KMS-11 (cell line): ENCODE measurements around the gene RNF31.

ENCODE experiments used
- H2AFZ ChIP-seq: fragments of 200-600 bp; sonication (generic); 2 replicates; pipeline ENCODE4 v1.6.1; 2016; ENCODE audit warnings: antibody characterized with exemption, mixed run types, low read depth
- H3K27ac ChIP-seq: fragments of 200-600 bp; sonication (generic); 2 replicates; pipeline ENCODE4 v1.6.1; 2016; ENCODE audit warnings: mild to moderate bottlenecking, mixed run types
- H3K27me3 ChIP-seq: fragments of 200-600 bp; sonication (generic); 2 replicates; pipeline ENCODE4 v1.6.1; 2017; ENCODE audit warnings: mild to moderate bottlenecking, low read depth, mixed run types, moderate library complexity; ENCODE audit not compliant: insufficient read depth
- H3K36me3 ChIP-seq: fragments of 200-600 bp; sonication (generic); 2 replicates; pipeline ENCODE4 v1.6.1; 2017; ENCODE audit warnings: mild to moderate bottlenecking, mixed run types; ENCODE audit not compliant: insufficient read depth
- H3K4me1 ChIP-seq: fragments of 200-600 bp; sonication (generic); 2 replicates; pipeline ENCODE4 v1.6.1; 2016; ENCODE audit warnings: mild to moderate bottlenecking, low read depth, mixed run types; ENCODE audit not compliant: poor library complexity, severe bottlenecking
- H3K4me2 ChIP-seq: fragments of 200-600 bp; sonication (generic); 2 replicates; pipeline ENCODE4 v1.7.0; 2016; ENCODE audit warnings: mild to moderate bottlenecking, mixed run types
- H3K4me3 ChIP-seq: fragments of 200-600 bp; sonication (generic); IDR thresholded peaks from 2 replicates; pipeline ENCODE4 v1.6.1; 2017; ENCODE audit warnings: low read depth, low read length, mixed read lengths; ENCODE audit not compliant: insufficient read depth
- H3K79me2 ChIP-seq: fragments of 200-600 bp; sonication (generic); 2 replicates; pipeline ENCODE4 v1.6.1; 2016; ENCODE audit warnings: low read depth, mixed run types; ENCODE audit not compliant: insufficient read depth
- H3K9ac ChIP-seq: fragments of 200-600 bp; sonication (generic); 2 replicates; pipeline ENCODE4 v1.6.1; 2016; ENCODE audit warnings: mild to moderate bottlenecking, mixed run types
- H4K20me1 ChIP-seq: fragments of 200-600 bp; sonication (generic); 2 replicates; pipeline ENCODE4 v1.6.1; 2016; ENCODE audit warnings: mild to moderate bottlenecking, mixed run types; ENCODE audit not compliant: insufficient read depth
- TF ChIP-seq, protein P1 (sequence below): fragments of 200-600 bp; sonication (generic); conservative IDR thresholded peaks from 2 replicates; pipeline ENCODE4 v1.6.1; 2017; ENCODE audit warnings: low read depth, mild to moderate bottlenecking, antibody characterized with exemption, low read length, moderate library complexity, mixed read lengths

The RNF31 gene

DNA sequence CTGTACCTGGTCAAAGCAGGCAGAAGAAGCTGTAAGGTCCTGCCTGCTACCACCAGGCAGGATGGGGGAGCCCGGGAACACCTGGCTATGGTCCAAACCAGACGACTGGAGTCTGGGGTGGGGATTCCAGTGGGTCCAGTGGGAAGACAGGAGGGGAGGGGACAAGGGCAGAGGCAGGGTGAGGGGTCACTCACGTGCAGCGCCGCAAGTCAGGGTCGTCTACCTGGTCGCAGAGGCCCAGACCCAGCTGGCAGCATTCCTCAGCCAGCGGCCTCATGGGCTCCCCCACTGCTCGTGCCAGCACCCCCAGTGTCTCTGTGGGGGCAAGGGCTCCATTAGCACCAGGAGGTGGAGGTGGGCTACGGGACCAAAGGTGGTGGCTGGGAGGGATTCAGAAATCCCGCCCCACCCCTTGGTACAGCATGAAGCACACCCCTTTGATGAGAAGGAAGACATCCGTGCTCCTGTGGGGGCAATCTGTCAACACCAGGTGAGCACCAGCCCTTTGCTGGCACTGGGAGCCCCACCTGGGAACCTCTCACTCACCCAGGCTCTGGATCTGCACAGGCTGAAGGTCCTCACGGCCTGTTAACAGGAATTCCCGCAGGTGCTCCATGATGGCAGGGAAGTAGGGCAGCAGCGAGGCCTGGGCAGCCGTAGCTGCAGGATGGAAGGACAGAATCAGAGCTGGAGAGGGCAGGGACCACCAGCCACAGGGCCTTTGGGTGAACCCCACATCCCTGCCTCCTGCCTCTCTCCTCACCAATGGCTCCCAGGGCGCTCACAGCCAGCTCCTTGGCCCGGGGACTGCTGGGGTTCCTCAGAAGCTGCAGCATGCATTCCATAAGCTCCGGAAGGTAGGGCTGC, 37.0 kb downstream of the RNF31 start:
- H3K27ac ChIP-seq, result no peak overlapping the region
- peaks cover 7% of the 10 kb centered on the region; the same call in 1 of the 2 replicates for H3K79me2 ChIP-seq
- no peaks in the 10 kb centered on the region for H3K27me3 ChIP-seq
- no peak overlapping the region for H2AFZ ChIP-seq
- no peaks in the 10 kb centered on the region for H4K20me1 ChIP-seq
- no peak overlapping the region for H3K9ac ChIP-seq
- H3K36me3 ChIP-seq, result no peaks in the 10 kb centered on the region
- peaks cover 14% of the 10 kb centered on the region for H3K4me1 ChIP-seq
- H3K4me3 ChIP-seq, result no peak overlapping the region
- TF ChIP-seq, protein P1, sequence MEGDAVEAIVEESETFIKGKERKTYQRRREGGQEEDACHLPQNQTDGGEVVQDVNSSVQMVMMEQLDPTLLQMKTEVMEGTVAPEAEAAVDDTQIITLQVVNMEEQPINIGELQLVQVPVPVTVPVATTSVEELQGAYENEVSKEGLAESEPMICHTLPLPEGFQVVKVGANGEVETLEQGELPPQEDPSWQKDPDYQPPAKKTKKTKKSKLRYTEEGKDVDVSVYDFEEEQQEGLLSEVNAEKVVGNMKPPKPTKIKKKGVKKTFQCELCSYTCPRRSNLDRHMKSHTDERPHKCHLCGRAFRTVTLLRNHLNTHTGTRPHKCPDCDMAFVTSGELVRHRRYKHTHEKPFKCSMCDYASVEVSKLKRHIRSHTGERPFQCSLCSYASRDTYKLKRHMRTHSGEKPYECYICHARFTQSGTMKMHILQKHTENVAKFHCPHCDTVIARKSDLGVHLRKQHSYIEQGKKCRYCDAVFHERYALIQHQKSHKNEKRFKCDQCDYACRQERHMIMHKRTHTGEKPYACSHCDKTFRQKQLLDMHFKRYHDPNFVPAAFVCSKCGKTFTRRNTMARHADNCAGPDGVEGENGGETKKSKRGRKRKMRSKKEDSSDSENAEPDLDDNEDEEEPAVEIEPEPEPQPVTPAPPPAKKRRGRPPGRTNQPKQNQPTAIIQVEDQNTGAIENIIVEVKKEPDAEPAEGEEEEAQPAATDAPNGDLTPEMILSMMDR, result no peak
- H3K4me2 ChIP-seq, result no peak overlapping the region

DNA sequence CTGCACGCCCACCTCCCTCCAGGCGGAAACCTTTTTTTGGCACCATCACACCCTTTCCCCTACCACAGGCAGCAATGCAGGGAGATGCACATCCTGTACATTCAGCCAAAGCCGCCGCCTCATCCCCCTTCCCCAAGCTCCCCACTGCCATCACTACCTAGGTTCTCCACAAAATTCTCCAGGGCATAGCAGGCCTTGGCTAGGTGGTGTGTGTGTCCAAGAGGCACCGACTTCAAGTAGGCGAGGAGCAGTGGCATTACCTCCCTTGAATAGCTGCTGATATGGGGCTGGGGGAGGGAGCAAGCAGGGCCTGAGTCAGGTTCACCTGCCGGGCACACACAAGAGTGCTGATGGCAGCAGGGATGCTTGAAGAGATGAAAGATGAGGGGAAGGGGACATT, 37.7 kb downstream of the RNF31 start:
- peaks cover 7% of the 10 kb centered on the region; the same call in 1 of the 2 replicates for H3K79me2 ChIP-seq
- H3K27me3 ChIP-seq, result no peaks in the 10 kb centered on the region
- TF ChIP-seq, protein P1, result no peak
- H3K4me2 ChIP-seq, result no peak overlapping the region
- H3K9ac ChIP-seq, result no peak overlapping the region
- H3K4me3 ChIP-seq, result no peak overlapping the region
- peaks cover 14% of the 10 kb centered on the region for H3K4me1 ChIP-seq
- no peaks in the 10 kb centered on the region for H3K36me3 ChIP-seq
- no peak overlapping the region for H2AFZ ChIP-seq
- H3K27ac ChIP-seq, result no peak overlapping the region
- H4K20me1 ChIP-seq, result no peaks in the 10 kb centered on the region

DNA sequence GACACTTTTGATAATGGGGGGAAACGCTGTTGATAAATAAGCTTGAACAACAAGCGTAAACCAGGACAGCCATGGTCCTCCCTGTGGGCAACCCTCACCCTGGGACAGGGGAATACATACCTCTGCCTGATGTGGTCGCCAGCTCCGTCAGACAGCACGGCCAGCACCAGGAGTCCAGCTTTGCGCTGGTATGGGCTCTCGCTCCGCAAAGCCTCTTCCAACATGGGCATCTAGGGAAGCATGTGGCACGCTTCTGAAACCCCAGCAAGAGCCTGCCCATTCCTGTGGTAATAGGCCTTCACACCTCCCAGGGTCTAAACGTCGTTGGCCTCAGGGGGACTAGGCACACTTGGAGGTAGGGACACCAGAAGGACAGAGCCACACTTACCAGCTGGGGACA, 38.4 kb downstream of the RNF31 start:
- peaks cover 7% of the 10 kb centered on the region; the same call in 1 of the 2 replicates for H3K79me2 ChIP-seq
- H4K20me1 ChIP-seq, result no peaks in the 10 kb centered on the region
- peaks cover 14% of the 10 kb centered on the region for H3K4me1 ChIP-seq
- H3K27ac ChIP-seq, result no peak overlapping the region
- TF ChIP-seq, protein P1, result no peak
- H3K27me3 ChIP-seq, result no peaks in the 10 kb centered on the region
- no peaks in the 10 kb centered on the region for H3K36me3 ChIP-seq
- no peak overlapping the region for H3K4me2 ChIP-seq
- no peak overlapping the region for H2AFZ ChIP-seq
- no peak overlapping the region for H3K9ac ChIP-seq
- H3K4me3 ChIP-seq, result no peak overlapping the region

DNA sequence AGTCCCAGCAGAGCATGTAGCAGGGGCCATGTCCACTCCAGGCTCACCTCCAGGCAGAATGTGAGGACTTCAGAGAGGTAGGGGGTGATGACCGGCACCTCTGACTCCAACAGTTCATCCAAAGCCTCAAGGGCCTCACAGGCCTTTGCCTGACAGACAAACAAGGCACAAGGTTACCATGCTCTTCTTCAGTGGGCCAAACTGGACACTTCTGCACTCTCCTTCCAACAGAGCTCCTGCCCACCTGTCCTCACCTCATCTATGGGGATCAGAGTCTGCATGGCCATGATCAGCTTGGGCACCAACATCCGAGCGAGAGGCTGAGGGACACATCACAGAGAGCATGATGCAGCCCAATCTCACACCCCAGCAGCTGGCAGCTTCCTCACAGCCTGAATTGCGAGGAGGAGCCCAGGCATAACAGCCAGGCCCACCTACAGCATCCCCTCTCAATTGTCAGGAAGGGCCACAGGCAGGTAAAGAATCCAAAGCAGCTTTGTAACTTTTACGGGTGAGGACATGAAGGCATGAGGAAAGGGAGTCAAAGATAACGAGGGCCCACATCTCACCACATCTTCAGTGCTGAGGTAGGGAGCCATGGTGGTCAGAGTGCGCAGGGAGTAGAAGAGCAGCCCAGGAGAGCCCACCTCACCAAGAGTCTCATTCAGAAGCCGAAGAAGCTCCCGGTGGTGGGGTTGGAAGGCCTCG, 39.7 kb downstream of the RNF31 start:
- H3K9ac ChIP-seq, result no peak overlapping the region
- H2AFZ ChIP-seq, result no peak overlapping the region
- H3K4me2 ChIP-seq, result peak overlapping the region; percentile 60; the same call in 1 of the 2 replicates
- H3K36me3 ChIP-seq, result no peaks in the 10 kb centered on the region
- TF ChIP-seq, protein P1, result no peak
- no peaks in the 10 kb centered on the region for H3K27me3 ChIP-seq
- H3K27ac ChIP-seq, result no peak overlapping the region
- H3K4me1 ChIP-seq, result peaks cover 14% of the 10 kb centered on the region
- H4K20me1 ChIP-seq, result no peaks in the 10 kb centered on the region
- H3K79me2 ChIP-seq, result peaks cover 7% of the 10 kb centered on the region; the same call in 1 of the 2 replicates
- no peak overlapping the region for H3K4me3 ChIP-seq
